ENCODE measurements around the gene SMC1A. TPM values are rescaled to one million over a fixed set of nuclear protein-coding genes. Genes with fewer than 3 reads are reported as not detected.
A peak's percentile ranks its signal among the peaks of the same experiment; 100 is the strongest.
"Not testable (repeated sequence)": the region's sequence is repeated elsewhere in the genome, so short reads cannot be mapped to it uniquely, and the experiment has no call there.

SMC1A gene
- total RNA-seq, 1 experiment from 2014 or later, result 111 TPM

DNA sequence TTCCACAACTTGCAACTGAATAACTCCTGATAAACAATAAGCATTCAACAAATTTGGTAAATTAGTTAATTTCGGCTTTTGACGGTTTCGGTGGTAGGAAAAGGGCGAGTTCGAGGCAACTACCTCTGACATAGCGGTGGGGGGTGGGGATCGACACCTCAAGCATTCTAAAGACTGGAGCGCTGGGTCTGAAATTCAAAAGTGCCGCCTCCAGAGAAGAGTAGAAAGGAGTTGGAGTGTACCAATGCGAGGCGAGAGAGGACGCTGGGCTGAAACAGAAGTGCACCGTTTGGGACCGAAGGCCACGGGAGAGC is 725 bp downstream of the SMC1A start:
- no peaks in the 10 kb centered on the region for H3K9me3 ChIP-seq (ENCODE audit: control insufficient read depth, insufficient read depth, low read depth, low read length)
- peak overlapping the region; percentile 92 for H3K27ac ChIP-seq (ENCODE audit: low read length)
- ATAC-seq, result peak; percentile 25; the same call in 1 of the 2 replicates
- peak overlapping the region; percentile 69 to 85 for H3K4me3 ChIP-seq (ENCODE audit: low read depth in 2 of 2, low read length in 2 of 2)
- DNase-seq (ENCODE audit: low read depth, low spot score), result no peak
- POLR2A ChIA-PET, result interaction anchor here (0.6 to 1.3 kb wide), 2 partner anchors 140 to 501 kb away, joined by 4 to 5 read pairs; partner anchors contain the start of gene IQSEC2
- peaks cover 2% of the 10 kb centered on the region for H3K36me3 ChIP-seq (ENCODE audit: control insufficient read depth, insufficient read depth, low read length)
- intact Hi-C loops (cut with micrococcal nuclease; ENCODE audit: unreplicated experiment), result no loop called here
- BruUV-seq (replicated peaks), result no TSS peak
- H3K4me1 ChIP-seq (ENCODE audit: control insufficient read depth, insufficient read depth, low read length), result peaks cover 8% of the 10 kb centered on the region; the same call in 1 of the 2 replicates
- in situ Hi-C loops (cut with HindIII; ENCODE audit: low pct_unique_long_range_greater_than_20kb, low sequenced_read_pairs), result no loop called here
- CTCF ChIA-PET, result interaction anchor here (0.6 kb wide), 1 partner anchor 353 kb away, joined by 5 read pairs; no protein-coding TSS in a partner anchor
- H3K27me3 ChIP-seq (ENCODE audit: control insufficient read depth, insufficient read depth, low read length), result no peaks in the 10 kb centered on the region
- no peak for TF ChIP-seq SIN3A (IDR thresholded peaks at IDR 0.05; ENCODE audit: borderline replicate concordance, insufficient read depth, low read depth, low read length)
- TF ChIP-seq TCF7L2 (IDR thresholded peaks at IDR 0.05; ENCODE audit: low read depth, low read length), result no peak

DNA sequence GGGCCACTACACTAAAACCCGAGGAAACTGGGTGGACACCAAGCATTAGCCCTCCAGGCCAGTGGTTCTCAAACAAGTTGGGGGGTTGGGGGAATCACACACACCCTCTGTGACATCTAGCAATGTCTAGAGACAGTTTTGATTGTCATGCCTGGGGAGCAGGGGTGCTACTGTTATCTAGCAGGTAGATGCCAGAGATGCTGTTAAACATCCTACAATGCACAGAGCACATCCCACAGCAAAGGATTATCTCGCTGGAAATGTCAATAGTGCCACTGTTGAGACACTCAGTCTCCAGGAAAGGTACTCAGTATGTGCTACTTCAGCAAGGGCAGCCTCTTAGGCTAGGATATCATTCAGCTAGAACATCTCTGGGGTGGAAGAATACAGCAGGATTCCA is 1.3 kb downstream of the SMC1A start:
- no peak for DNase-seq (ENCODE audit: low read depth, low spot score)
- Histone ChIP-seq H3K36me3 (ENCODE audit: control insufficient read depth, insufficient read depth, low read length) (peaks cover 2% of the 10 kb centered on the region), H3K27me3 (ENCODE audit: control insufficient read depth, insufficient read depth, low read length) (no peaks in the 10 kb centered on the region), H3K27ac (ENCODE audit: low read length) (peak overlapping the region; percentile 92), H3K4me3 (ENCODE audit: low read depth in 2 of 2, low read length in 2 of 2) (peak overlapping the region; percentile 69 to 85), H3K4me1 (ENCODE audit: control insufficient read depth, insufficient read depth, low read length) (peaks cover 8% of the 10 kb centered on the region; the same call in 1 of the 2 replicates), H3K9me3 (ENCODE audit: control insufficient read depth, insufficient read depth, low read depth, low read length) (no peaks in the 10 kb centered on the region)
- ChIA-PET CTCF (no interaction called here), POLR2A (interaction anchor here (0.5 to 0.6 kb wide), 2 partner anchors 11 to 21 kb away, joined by 3 to 5 read pairs; no protein-coding TSS in a partner anchor)
- no peak for ATAC-seq
- intact Hi-C loops (cut with micrococcal nuclease; ENCODE audit: unreplicated experiment) (no loop called here), in situ Hi-C loops (cut with HindIII; ENCODE audit: low pct_unique_long_range_greater_than_20kb, low sequenced_read_pairs) (no loop called here)
- TF ChIP-seq TCF7L2 (IDR thresholded peaks at IDR 0.05; ENCODE audit: low read depth, low read length) (no peak), POLR2AphosphoS5 (IDR thresholded peaks at IDR 0.05; ENCODE audit: low read depth, low read length) (no peak), SIN3A (IDR thresholded peaks at IDR 0.05; ENCODE audit: borderline replicate concordance, insufficient read depth, low read depth, low read length) (no peak)
- TF ChIP-seq, protein P1, sequence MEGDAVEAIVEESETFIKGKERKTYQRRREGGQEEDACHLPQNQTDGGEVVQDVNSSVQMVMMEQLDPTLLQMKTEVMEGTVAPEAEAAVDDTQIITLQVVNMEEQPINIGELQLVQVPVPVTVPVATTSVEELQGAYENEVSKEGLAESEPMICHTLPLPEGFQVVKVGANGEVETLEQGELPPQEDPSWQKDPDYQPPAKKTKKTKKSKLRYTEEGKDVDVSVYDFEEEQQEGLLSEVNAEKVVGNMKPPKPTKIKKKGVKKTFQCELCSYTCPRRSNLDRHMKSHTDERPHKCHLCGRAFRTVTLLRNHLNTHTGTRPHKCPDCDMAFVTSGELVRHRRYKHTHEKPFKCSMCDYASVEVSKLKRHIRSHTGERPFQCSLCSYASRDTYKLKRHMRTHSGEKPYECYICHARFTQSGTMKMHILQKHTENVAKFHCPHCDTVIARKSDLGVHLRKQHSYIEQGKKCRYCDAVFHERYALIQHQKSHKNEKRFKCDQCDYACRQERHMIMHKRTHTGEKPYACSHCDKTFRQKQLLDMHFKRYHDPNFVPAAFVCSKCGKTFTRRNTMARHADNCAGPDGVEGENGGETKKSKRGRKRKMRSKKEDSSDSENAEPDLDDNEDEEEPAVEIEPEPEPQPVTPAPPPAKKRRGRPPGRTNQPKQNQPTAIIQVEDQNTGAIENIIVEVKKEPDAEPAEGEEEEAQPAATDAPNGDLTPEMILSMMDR (IDR thresholded peaks at IDR 0.05), result no peak
- TF ChIP-seq, protein P2, sequence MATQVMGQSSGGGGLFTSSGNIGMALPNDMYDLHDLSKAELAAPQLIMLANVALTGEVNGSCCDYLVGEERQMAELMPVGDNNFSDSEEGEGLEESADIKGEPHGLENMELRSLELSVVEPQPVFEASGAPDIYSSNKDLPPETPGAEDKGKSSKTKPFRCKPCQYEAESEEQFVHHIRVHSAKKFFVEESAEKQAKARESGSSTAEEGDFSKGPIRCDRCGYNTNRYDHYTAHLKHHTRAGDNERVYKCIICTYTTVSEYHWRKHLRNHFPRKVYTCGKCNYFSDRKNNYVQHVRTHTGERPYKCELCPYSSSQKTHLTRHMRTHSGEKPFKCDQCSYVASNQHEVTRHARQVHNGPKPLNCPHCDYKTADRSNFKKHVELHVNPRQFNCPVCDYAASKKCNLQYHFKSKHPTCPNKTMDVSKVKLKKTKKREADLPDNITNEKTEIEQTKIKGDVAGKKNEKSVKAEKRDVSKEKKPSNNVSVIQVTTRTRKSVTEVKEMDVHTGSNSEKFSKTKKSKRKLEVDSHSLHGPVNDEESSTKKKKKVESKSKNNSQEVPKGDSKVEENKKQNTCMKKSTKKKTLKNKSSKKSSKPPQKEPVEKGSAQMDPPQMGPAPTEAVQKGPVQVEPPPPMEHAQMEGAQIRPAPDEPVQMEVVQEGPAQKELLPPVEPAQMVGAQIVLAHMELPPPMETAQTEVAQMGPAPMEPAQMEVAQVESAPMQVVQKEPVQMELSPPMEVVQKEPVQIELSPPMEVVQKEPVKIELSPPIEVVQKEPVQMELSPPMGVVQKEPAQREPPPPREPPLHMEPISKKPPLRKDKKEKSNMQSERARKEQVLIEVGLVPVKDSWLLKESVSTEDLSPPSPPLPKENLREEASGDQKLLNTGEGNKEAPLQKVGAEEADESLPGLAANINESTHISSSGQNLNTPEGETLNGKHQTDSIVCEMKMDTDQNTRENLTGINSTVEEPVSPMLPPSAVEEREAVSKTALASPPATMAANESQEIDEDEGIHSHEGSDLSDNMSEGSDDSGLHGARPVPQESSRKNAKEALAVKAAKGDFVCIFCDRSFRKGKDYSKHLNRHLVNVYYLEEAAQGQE (IDR thresholded peaks at IDR 0.05; ENCODE audit: insufficient read depth in 1 of 2, low read depth in 2 of 2, low read length in 1 of 2), result no peak
- BruUV-seq (replicated peaks), result TSS peak; percentile 82

DNA sequence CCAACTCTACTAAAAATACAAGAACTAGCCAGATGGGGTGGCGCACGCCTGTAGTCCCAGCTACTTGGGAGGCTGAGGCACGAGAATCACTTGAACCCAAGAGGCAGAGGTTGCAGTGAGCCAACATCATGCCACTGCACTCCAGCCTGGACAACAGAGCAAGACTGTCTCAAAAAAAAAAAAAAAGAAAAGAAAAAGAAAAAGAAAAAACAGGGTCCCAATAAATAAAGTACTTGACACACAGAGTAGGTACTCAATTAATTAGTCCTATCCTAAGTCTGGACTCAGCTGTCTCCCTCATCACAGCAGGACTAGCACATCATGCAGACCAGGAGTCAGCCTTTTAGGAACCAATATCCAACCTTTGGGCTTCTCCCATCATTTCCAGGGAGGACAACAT is 2.1 kb downstream of the SMC1A start:
- CTCF ChIA-PET, result interaction anchor here (0.7 kb wide), 1 partner anchor 231 kb away, joined by 3 read pairs; no protein-coding TSS in a partner anchor

More for the DNA sequence above, 2.1 kb downstream of the SMC1A start:
- POLR2A ChIA-PET, result interaction anchor here (0.5 to 0.6 kb wide), 2 partner anchors 12 to 22 kb away, joined by 3 to 5 read pairs; no protein-coding TSS in a partner anchor
- intact Hi-C loops (cut with micrococcal nuclease; ENCODE audit: unreplicated experiment); BruUV-seq (replicated peaks); H3K4me3 ChIP-seq (ENCODE audit: low read depth in 2 of 2, low read length in 2 of 2); H3K36me3 ChIP-seq (ENCODE audit: control insufficient read depth, insufficient read depth, low read length); H3K4me1 ChIP-seq (ENCODE audit: control insufficient read depth, insufficient read depth, low read length); DNase-seq (ENCODE audit: low read depth, low spot score); H3K27ac ChIP-seq (ENCODE audit: low read length); H3K9me3 ChIP-seq (ENCODE audit: control insufficient read depth, insufficient read depth, low read depth, low read length); H3K27me3 ChIP-seq (ENCODE audit: control insufficient read depth, insufficient read depth, low read length); ATAC-seq; in situ Hi-C loops (cut with HindIII; ENCODE audit: low pct_unique_long_range_greater_than_20kb, low sequenced_read_pairs): not testable (repeated sequence)
